GM12875 (cell line): Measurements from ENCODE around the gene PDYN.

Experiments
- H3K4me3 ChIP-seq: one replicate; pipeline ENCODE4 v1.5.1; 2011; ENCODE audit warnings: low read depth, low read length, control low read depth
- TF ChIP-seq, protein P1 (sequence below): IDR thresholded peaks from 2 replicates; pipeline ENCODE4 v1.5.1; 2011; ENCODE audit warnings: low read depth, mild to moderate bottlenecking, control low read depth, inconsistent platforms, low read length, moderate library complexity, borderline replicate concordance; ENCODE audit not compliant: insufficient read depth

PDYN gene

GRCh38 chr20:2026004-2026403 is 32.1 kb upstream of the PDYN start:
- TF ChIP-seq, protein P1, sequence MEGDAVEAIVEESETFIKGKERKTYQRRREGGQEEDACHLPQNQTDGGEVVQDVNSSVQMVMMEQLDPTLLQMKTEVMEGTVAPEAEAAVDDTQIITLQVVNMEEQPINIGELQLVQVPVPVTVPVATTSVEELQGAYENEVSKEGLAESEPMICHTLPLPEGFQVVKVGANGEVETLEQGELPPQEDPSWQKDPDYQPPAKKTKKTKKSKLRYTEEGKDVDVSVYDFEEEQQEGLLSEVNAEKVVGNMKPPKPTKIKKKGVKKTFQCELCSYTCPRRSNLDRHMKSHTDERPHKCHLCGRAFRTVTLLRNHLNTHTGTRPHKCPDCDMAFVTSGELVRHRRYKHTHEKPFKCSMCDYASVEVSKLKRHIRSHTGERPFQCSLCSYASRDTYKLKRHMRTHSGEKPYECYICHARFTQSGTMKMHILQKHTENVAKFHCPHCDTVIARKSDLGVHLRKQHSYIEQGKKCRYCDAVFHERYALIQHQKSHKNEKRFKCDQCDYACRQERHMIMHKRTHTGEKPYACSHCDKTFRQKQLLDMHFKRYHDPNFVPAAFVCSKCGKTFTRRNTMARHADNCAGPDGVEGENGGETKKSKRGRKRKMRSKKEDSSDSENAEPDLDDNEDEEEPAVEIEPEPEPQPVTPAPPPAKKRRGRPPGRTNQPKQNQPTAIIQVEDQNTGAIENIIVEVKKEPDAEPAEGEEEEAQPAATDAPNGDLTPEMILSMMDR: no peak

DNA sequence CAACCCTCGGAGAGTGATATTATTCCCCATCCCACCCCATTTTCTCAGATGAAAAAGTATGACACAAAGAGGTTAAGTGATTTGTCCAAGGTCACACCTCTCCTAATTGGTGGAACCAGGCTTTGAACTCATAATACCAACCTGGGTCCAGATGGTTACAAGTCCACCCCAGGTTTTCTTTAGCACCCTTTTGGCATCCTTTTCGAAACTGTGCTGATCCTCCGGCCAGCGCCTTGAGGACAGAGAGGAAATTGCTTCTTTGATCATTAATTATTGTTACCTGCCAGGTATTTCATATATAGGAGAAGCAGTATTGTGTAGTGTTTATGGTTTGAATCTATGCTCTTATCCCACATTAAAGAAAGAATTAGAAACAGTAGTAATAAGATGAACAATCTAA is 29.3 kb upstream of the PDYN start:
- TF ChIP-seq, protein P1: no peak

More at GRCh38 chr20:2026004-2026403, 32.1 kb upstream of the PDYN start:
- no peak overlapping the region for H3K4me3 ChIP-seq

DNA sequence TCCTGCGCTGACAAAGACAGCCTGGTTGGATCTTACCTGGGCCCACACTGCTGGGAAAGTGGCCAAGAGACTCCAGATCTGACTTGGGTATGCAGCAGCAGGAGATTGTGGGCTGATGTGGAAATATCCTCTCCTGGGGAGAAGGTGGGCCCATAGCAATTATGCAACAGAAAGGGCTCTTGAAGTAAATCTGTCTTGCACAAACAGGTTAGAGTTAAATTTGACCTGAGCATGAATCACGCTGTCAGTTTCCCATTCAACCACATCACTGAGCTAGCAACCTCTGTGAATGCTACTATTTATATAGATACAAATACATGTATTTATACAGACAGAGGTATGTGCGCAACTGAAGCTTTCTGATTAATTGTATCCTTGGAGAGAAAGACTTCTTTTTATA is 28.3 kb upstream of the PDYN start:
- H3K4me3 ChIP-seq: no peak overlapping the region
- TF ChIP-seq, protein P1: no peak

More for the DNA sequence above, 29.3 kb upstream of the PDYN start:
- no peak overlapping the region for H3K4me3 ChIP-seq

- no peak overlapping the region for H3K4me3 ChIP-seq
- TF ChIP-seq, protein P1: no peak
Observed at GRCh38 chr20:2010533-2010932, 16.7 kb upstream of the PDYN start.

DNA sequence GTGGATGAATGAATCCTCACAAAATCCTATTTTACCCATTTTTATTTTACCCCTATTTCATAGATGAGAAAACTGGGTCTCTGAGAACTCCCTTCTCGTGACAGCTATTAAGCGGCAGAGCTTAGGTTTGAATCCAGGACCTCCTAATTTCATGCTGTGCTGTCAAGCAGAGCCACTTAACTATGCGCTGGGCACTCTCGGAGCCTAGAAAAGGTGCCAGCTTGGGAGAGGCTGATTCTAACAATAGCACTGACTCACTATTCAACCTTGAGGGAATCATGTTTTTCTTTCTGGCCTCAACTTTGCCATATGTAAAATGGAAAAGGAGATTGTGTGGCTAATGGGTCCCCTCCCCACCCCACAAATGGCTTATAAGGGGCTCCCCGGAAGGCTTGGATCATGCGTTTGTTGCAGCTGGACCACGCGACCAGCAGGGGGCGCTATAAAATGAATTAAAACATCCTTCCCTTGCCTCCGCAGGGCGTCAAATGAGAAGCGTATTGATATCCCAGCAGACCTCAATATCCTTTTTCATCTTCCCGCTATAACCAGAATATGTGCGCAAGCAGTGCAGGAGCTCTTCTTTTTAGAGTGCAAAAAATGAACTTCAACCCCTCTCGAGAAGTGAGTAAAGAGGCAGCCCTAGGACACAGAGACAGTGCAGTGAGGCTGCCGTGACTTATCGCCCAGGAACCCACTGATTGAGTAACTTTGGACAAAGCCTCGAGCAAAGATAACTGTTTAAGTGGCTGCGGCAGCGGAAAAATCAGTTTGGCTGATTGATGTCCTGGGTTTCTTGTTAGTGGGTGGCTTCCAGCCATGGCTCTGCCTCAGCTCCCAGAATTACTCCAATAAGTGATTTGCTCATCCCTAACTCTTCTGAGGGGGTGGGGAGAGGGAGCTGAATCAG is 12.8 kb upstream of the PDYN start:
- TF ChIP-seq, protein P1: peak; percentile 70
- H3K4me3 ChIP-seq: no peak overlapping the region

- TF ChIP-seq, protein P1: no peak
Observed at GRCh38 chr20:2005831-2006426, 12.1 kb upstream of the PDYN start.

More at GRCh38 chr20:2005831-2006426, 12.1 kb upstream of the PDYN start:
- no peak overlapping the region for H3K4me3 ChIP-seq
